NT2/D1 (cell line): ENCODE data around the gene SCN7A.
A peak's percentile ranks its signal among the peaks of the same experiment; 100 is the strongest.

Experiments used
- DNase-seq: peaks from one replicate; pipeline ENCODE4 v3.0.0-alpha.2; 2011; ENCODE audit warnings: low read depth, low spot score
- H3K27me3 ChIP-seq: 2 replicates; pipeline ENCODE4 v1.6.0; 2011; ENCODE audit warnings: mild to moderate bottlenecking; ENCODE audit not compliant: insufficient read length, insufficient read depth
- H3K36me3 ChIP-seq: 2 replicates; pipeline ENCODE4 v1.6.1; 2011; ENCODE audit warnings: mild to moderate bottlenecking, low read length, mixed read lengths; ENCODE audit not compliant: insufficient read depth, insufficient read length
- H3K4me1 ChIP-seq: 2 replicates; pipeline ENCODE4 v1.5.1; 2011; ENCODE audit not compliant: insufficient read depth, insufficient read length
- H3K4me3 ChIP-seq: 2 replicates; pipeline ENCODE4 v1.5.1; 2011; ENCODE audit warnings: low read depth; ENCODE audit not compliant: insufficient read length
- H3K9ac ChIP-seq: 2 replicates; pipeline ENCODE4 v1.6.0; 2011; ENCODE audit warnings: low read depth; ENCODE audit not compliant: insufficient read length
- H3K9me3 ChIP-seq: 2 replicates; pipeline ENCODE4 v1.5.1; 2011; ENCODE audit warnings: mild to moderate bottlenecking, low read length; ENCODE audit not compliant: insufficient read depth
- SUZ12 ChIP-seq: IDR thresholded peaks from 2 replicates; pipeline ENCODE4 v1.6.1; 2011; ENCODE audit not compliant: insufficient read length, insufficient read depth; ENCODE audit errors: extremely low read depth
- YY1 ChIP-seq: IDR thresholded peaks from 2 replicates; pipeline ENCODE4 v1.6.1; 2011; ENCODE audit not compliant: insufficient read length, insufficient read depth
- ZNF274 ChIP-seq: IDR thresholded peaks from 2 replicates; pipeline ENCODE4 v1.6.1; 2011; ENCODE audit warnings: mild to moderate bottlenecking, low read depth, low read length

SCN7A gene

DNA sequence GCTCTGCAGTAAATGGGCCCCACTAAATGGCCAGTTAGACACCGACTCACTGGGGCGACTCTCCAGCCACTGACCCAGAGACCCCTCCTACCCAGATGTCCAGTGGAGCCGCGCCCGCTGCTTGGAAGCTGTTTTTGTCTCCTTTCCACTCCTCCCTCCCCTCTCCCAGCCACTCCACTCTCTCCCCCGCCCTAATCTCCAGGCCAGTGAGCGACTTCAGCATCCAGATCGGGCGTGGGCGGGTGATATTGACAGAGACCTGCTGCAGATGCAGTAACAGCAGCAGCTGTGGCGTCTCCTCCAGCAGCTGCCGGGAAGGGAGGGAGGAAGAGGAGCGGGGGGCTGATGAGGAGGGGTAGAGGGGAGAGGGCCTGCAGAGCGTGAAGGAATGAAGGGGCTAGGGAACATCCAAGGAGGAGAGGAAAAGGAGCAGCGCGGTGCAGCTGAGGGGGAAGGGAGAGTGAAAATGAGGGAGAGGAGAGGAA is at the start of gene SCN7A:
Gene SCN7A (minus strand): TSS at position 110 of the 485 bp plus-strand sequence. CDS start 16,553 bp downstream, outside the sequence.
- Histone ChIP-seq H3K4me3 (peak within 1 kb of the TSS; percentile 34), H3K9ac (peak within 1 kb of the TSS; percentile 46)
- TF ChIP-seq ZNF274 (no peak), SUZ12 (no peak), YY1 (no peak)

DNA sequence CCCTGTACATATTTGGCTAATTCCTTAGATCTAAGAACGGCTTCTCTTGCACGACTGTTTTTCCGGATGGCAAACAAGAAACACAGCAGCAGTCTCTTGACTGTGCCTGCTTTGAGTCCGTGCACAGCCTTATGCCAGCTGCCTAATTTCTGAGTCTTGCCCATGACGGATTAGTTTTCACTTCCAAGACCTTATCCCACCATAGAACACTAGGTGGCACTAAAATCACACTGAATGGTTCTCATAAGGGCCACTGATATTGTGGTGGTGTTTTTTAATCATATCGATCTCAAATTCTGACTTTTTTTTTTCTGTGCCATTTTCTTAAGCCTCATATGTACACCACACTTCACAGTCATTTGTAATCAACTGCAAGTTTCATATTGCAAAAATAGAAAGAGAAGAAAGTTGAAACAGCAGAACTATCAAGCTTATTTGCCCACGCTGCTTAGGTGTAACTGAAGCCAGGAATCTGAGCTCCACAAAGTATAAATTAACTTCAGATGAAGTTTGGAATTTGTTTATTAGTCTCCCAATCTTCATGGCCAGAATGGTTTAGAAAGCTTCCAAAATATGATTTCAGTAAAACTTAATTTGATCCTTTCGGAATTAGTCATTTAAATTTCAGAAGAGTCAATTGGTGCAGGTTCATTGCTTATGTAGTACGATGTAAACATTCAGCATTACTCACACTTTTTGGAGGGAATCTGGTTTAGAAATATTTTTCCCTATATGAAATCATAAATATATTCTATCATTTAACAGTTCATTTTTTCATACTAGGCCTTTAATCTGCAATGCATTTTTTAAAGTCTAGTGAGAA is 45.5 kb upstream of the SCN7A start:
- H3K9ac ChIP-seq: no peak overlapping the region
- no peaks in the 10 kb centered on the region for H3K36me3 ChIP-seq
- no peaks in the 10 kb centered on the region for H3K9me3 ChIP-seq
- DNase-seq: peak; percentile 68
- H3K27me3 ChIP-seq: no peaks in the 10 kb centered on the region
- no peak for TF ChIP-seq SUZ12
- TF ChIP-seq ZNF274: no peak
- no peak for TF ChIP-seq YY1
- H3K4me3 ChIP-seq: no peak overlapping the region
- no peaks in the 10 kb centered on the region for H3K4me1 ChIP-seq

More for the DNA sequence above, at the start of gene SCN7A:
- no peaks in the 10 kb centered on the region for H3K4me1 ChIP-seq
- no peaks in the 10 kb centered on the region for H3K9me3 ChIP-seq
- H3K36me3 ChIP-seq: no peaks in the 10 kb centered on the region
- H3K27me3 ChIP-seq: peaks cover 10% of the 10 kb centered on the region
- no peak for DNase-seq

DNA sequence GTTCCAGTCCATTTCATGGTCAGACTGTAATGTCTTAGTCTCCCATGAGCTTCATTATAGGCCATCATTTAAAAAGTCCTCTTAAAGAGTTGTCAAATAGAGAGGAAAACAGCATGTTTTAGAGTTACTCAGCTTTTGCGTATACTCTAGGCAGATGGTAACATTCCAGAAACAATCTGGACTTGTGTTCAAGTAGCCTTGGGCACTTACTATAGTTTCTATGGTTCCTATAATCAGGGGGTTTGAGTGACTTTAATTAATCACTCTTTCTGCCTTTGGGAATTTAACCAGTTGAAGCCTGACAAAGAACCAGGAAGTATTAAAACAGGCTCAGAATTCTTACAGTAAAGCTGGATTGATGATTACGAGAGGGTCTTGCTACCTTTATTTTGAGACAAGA is 42.1 kb upstream of the SCN7A start:
- no peak for DNase-seq
- H3K9me3 ChIP-seq: no peaks in the 10 kb centered on the region
- no peaks in the 10 kb centered on the region for H3K4me1 ChIP-seq
- no peaks in the 10 kb centered on the region for H3K27me3 ChIP-seq
- H3K4me3 ChIP-seq: no peak overlapping the region
- H3K9ac ChIP-seq: no peak overlapping the region
- no peaks in the 10 kb centered on the region for H3K36me3 ChIP-seq
- TF ChIP-seq YY1 (no peak), SUZ12 (no peak), ZNF274 (no peak)

DNA sequence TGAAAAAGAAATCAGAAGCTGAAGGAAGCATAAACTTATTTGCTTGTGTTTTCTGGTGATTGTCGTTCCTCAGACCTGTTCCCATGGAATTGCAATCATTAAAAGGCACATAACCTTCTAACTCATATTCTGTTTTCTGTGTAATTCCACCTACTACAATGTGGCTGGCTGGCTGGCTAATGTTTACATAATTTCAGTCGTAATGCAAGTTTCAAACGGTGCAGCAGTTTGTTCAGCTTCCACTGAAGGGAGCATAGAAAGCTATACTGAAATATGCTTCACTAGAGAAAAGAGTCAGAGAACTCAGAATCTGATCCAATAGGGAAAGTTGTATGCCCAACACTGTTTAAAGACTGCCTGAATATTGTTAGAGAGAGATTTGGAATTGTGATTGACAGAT is 27.1 kb upstream of the SCN7A start:
- no peaks in the 10 kb centered on the region for H3K4me1 ChIP-seq
- H3K9me3 ChIP-seq: no peaks in the 10 kb centered on the region
- H3K9ac ChIP-seq: no peak overlapping the region
- no peaks in the 10 kb centered on the region for H3K27me3 ChIP-seq
- no peak overlapping the region for H3K4me3 ChIP-seq
- no peak for TF ChIP-seq ZNF274
- no peak for TF ChIP-seq SUZ12
- TF ChIP-seq YY1: no peak
- no peak for DNase-seq
- no peaks in the 10 kb centered on the region for H3K36me3 ChIP-seq

DNA sequence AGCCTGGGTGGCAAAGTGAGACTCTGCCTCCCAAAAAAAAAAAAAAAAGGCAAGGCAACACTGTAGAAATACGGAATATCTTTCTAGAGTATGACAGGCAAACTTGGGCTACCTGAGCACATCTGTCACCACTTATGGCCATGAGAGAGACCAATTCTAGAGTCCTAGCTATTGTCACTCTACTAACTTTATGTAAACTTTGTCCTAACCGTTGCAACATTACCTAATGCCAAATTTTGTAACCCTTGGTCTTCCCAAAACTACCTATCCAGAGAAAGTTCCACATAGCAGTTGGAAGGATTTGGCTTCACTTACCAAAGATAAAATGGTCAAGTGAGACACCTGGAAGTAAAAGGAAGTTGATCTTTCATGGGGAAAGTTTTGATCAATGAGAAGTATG is 26.6 kb upstream of the SCN7A start:
- TF ChIP-seq YY1 (no peak), SUZ12 (no peak), ZNF274 (no peak)
- Histone ChIP-seq H3K27me3 (no peaks in the 10 kb centered on the region), H3K9me3 (no peaks in the 10 kb centered on the region), H3K9ac (no peak overlapping the region), H3K36me3 (no peaks in the 10 kb centered on the region), H3K4me3 (no peak overlapping the region), H3K4me1 (no peaks in the 10 kb centered on the region)
- DNase-seq: no peak

DNA sequence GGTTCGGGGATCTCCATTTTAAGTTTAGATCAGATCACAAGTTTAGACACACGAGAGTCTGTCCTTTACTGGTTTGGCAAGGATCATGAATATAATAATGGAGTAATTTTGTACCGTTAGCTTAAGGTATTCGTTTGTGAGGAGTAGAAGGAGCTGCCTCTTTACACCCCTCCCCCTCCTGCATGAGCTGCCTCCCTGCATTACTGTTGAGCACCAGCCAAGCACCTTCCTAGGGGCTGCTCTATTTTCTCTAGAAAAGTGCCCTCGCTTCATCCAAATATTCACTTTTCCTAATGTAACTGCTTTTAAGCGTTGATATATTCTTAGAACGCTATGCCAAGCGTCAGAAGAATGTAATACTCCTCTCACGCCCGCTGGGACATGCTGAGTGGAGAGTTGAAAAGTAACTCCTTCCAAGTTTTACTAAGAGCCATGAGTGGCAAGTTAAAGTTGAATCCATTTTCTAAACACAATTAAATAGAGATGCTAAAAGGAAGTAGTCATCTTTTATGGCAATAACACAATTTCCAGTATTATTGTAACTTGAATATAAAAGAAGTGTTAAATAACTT is 25.4 kb upstream of the SCN7A start:
- H3K9me3 ChIP-seq: no peaks in the 10 kb centered on the region
- H3K36me3 ChIP-seq: no peaks in the 10 kb centered on the region
- H3K27me3 ChIP-seq: no peaks in the 10 kb centered on the region
- H3K4me3 ChIP-seq: no peak overlapping the region
- H3K9ac ChIP-seq: no peak overlapping the region
- no peaks in the 10 kb centered on the region for H3K4me1 ChIP-seq
- no peak for DNase-seq
- TF ChIP-seq SUZ12 (no peak), YY1 (no peak), ZNF274 (no peak)

DNA sequence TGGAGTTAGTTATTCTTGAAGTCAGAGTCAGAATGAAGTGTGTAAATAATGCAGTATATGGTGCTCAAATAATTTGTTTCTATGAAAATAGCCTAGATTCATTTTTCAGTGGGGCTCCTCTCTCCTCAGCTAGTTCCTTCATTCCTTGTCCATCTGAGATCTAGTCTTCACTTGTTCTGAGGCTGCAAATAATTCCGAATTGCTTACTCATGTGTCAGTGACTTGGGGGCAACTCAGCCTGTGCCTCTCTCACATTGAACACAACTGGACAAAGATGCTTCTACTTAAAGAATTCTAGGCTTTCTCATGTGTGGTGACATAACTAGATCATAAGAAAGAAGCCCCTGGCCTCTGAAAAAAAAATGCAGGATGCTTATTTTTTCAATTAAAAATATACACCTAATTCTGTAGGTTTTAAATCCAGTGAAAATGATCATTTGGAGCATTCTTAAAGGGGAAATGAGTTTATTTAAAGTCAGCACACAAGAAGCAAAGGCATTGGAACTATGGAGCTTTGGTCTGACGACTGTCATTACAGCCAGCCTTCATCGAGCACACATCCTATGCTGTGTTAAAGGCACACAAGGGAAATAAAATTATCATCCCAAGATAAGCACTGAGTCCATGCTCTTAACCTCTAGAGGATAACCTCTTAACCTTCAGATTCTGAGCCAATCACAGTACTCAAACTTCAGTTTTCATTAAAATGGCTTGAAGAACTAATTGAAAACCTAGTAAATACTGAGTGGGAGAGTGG is 24.8 kb upstream of the SCN7A start:
- no peaks in the 10 kb centered on the region for H3K27me3 ChIP-seq
- no peak for TF ChIP-seq ZNF274
- TF ChIP-seq YY1: no peak
- TF ChIP-seq SUZ12: no peak
- no peak overlapping the region for H3K4me3 ChIP-seq
- no peaks in the 10 kb centered on the region for H3K36me3 ChIP-seq
- no peak for DNase-seq
- no peak overlapping the region for H3K9ac ChIP-seq
- H3K9me3 ChIP-seq: no peaks in the 10 kb centered on the region
- no peaks in the 10 kb centered on the region for H3K4me1 ChIP-seq
